Lung (tissue), 12 donors: ENCODE results near the gene FAM124A. TPM values are rescaled to one million over a fixed set of nuclear protein-coding genes. Genes with fewer than 3 reads are reported as not detected.

Source experiments
- ATAC-seq: fragments of 200-7000 bp; cut with Tn5 transposase; one replicate; pipeline ENCODE4 v1.9.1; 2020; ENCODE audit warnings: moderate number of reproducible peaks; ENCODE audit not compliant: insufficient read depth, low FRiP score
- DNase-seq, 3 donors: peaks; one replicate each; pipeline ENCODE4 v3.0.0-alpha.2; 2013 to 2017
- H3K27ac ChIP-seq, 2 donors: one replicate each; pipeline ENCODE4 v1.5.1; 2013; ENCODE audit warnings: mild to moderate bottlenecking in 2 of 2, moderate library complexity in 2 of 2, control low read depth in 1 of 2, inconsistent platforms in 1 of 2, low read depth in 1 of 2, low read length in 1 of 2
- H3K27me3 ChIP-seq, 3 donors: one replicate each; pipeline ENCODE4 v1.5.1; 2013; ENCODE audit warnings: low read length in 2 of 3; ENCODE audit not compliant: control insufficient read depth in 3 of 3, insufficient read depth in 3 of 3
- H3K36me3 ChIP-seq, 4 donors: one replicate each; pipeline ENCODE4 v1.5.1; 2013; ENCODE audit warnings: low read length in 4 of 4, mild to moderate bottlenecking in 1 of 4, moderate library complexity in 1 of 4; ENCODE audit not compliant: control insufficient read depth in 4 of 4, insufficient read depth in 4 of 4
- H3K4me1 ChIP-seq, 5 donors: one replicate each; pipeline ENCODE4 v1.5.1; 2013; ENCODE audit warnings: low read length in 5 of 5, mild to moderate bottlenecking in 2 of 5, moderate library complexity in 1 of 5; ENCODE audit not compliant: control insufficient read depth in 5 of 5, insufficient read depth in 5 of 5
- H3K4me3 ChIP-seq: one replicate; pipeline ENCODE4 v1.5.1; 2013; ENCODE audit warnings: mild to moderate bottlenecking, control low read depth, moderate library complexity
- H3K9ac ChIP-seq, 2 donors: one replicate each; pipeline ENCODE4 v1.5.1; 2013; ENCODE audit warnings: low read length in 2 of 2, control low read depth in 1 of 2; ENCODE audit not compliant: insufficient read depth in 1 of 2
- H3K9me3 ChIP-seq, 4 donors: one replicate each; pipeline ENCODE4 v1.5.1; 2013; ENCODE audit warnings: low read length in 3 of 4, mild to moderate bottlenecking in 1 of 4, moderate library complexity in 1 of 4; ENCODE audit not compliant: control insufficient read depth in 4 of 4, insufficient read depth in 3 of 4
- CTCF ChIP-seq: IDR thresholded peaks from 2 replicates; pipeline ENCODE4 v1.5.1; 2012; ENCODE audit warnings: mild to moderate bottlenecking; ENCODE audit errors: control extremely low read depth, extremely low read depth
- WGBS, 2 donors: extraction: QIAGEN DNeasy Blood & Tissue Kit; methylation state at CpG; one replicate each; pipeline ENCODE4 v1.1.7; 2013; 5-methylcytosine and 5-hydroxymethylcytosine counted together
- polyA plus RNA-seq, 2 donors: library from polyadenylated mRNA; stranded (reverse); fragments of 200-250 nt; gene quantifications; one replicate each; pipeline ENCODE4 v1.2.1, GENCODE V29; 2013
- total RNA-seq, 2 donors: library from RNA; depleted of rRNA in 1 of 2; stranded (reverse); fragments of >200 nt in 1 of 2; gene quantifications; one replicate each; pipeline ENCODE4 v1.2.1, GENCODE V29; 2014 to 2021
- donor health status: control.
- donor health status: control.
- donor health status: Bipolar disorder and iron deficiency.
- donor health status: healthy.
- donor health status: DM: yes; HTN: yes; CAD: no.

FAM124A gene
- total and polyA plus RNA-seq, 4 donors, result 0.87 to 2.9 (median 1.7) TPM

- Histone ChIP-seq H3K4me3 (no peak overlapping the region), H3K9me3 (peaks cover 0 to 3% (median 0%) of the 10 kb centered on the region in 4 donors), H3K27me3 (no peaks in the 10 kb centered on the region), H3K9ac (peak overlapping the region in 1 of 2 donors; percentile 84), H3K27ac (peak overlapping the region; percentile 12 to 55), H3K4me1 (peaks cover 0 to 15% (median 3%) of the 10 kb centered on the region in 5 donors), H3K36me3 (no peaks in the 10 kb centered on the region)
- ATAC-seq, result peak; percentile 66
- no peak for TF ChIP-seq CTCF
- DNase-seq, result peak; percentile 87 to 96 (median 95)
- WGBS, 2 donors, result 20 to 29% methylated on average over 8 of the region's 8 CpGs
These were observed 8.4 kb downstream of the FAM124A start for GRCh38 chr13:51230477-51231105.

GRCh38 chr13:51231456-51231855 lies 9.3 kb downstream of the FAM124A start:
- Histone ChIP-seq H3K27ac (no peak overlapping the region), H3K9ac (no peak overlapping the region), H3K4me3 (no peak overlapping the region), H3K4me1 (peaks cover 3 to 24% (median 7%) of the 10 kb centered on the region in 5 donors), H3K27me3 (no peaks in the 10 kb centered on the region), H3K36me3 (no peaks in the 10 kb centered on the region), H3K9me3 (peaks cover 0 to 3% (median 0%) of the 10 kb centered on the region in 4 donors)
- 96% methylated on average over 2 of the region's 2 CpGs for WGBS, 2 donors
- ATAC-seq (no peak), DNase-seq (no peak)
- no peak for TF ChIP-seq CTCF

- Histone ChIP-seq H3K27ac (no peak overlapping the region), H3K36me3 (no peaks in the 10 kb centered on the region), H3K27me3 (no peaks in the 10 kb centered on the region), H3K9ac (no peak overlapping the region), H3K9me3 (peaks cover 0 to 3% (median 0%) of the 10 kb centered on the region in 4 donors), H3K4me1 (peaks cover 3 to 29% (median 8%) of the 10 kb centered on the region in 5 donors), H3K4me3 (no peak overlapping the region)
- ATAC-seq (no peak), DNase-seq (no peak)
- TF ChIP-seq CTCF, result no peak
These were observed 10.1 kb downstream of the FAM124A start for GRCh38 chr13:51232328-51232727.
